ENCODE measurements around the gene CAPN12. TPM values are rescaled to one million over a fixed set of nuclear protein-coding genes. Genes with fewer than 3 reads are reported as not detected.
"Not testable (repeated sequence)": the region's sequence is repeated elsewhere in the genome, so short reads cannot be mapped to it uniquely, and the experiment has no call there.

CAPN12 gene
- total and polyA plus RNA-seq, 12 donors = 0.39 to 23.1 (median 3.7) TPM; not detected in 1

GRCh38 chr19:38790507-38791403 is 46.5 kb upstream of the CAPN12 start:
- H3K36me3 ChIP-seq (replicated peaks in 1 of 2); H3K27me3 ChIP-seq; H3K4me1 ChIP-seq (replicated peaks in 1 of 2); intact Hi-C loops (cut with DNase I); H3K9me3 ChIP-seq (replicated peaks in 1 of 3); H3K27ac ChIP-seq; DNase-seq: not testable (repeated sequence)
- H3K4me3 ChIP-seq = peak overlapping the region in 1 of 4 donors; percentile 26
- 63 to 72% (median 67%) methylated on average over 8 to 22 of the region's 49 CpGs for WGBS, 4 donors

GRCh38 chr19:38788478-38789243 is 44.4 kb upstream of the CAPN12 start, which contains the start of gene LGALS7B:
TSS of gene LGALS7B (plus strand) at chr19:38789200. CDS start at chr19:38789227, 27 bp downstream.
- WGBS, 4 donors = 79 to 89% (median 85%) methylated on average over 5 to 13 of the region's 17 CpGs
- Histone ChIP-seq H3K4me3 (no peak within 1 kb of the TSS), H3K27me3 (no peaks in the 10 kb centered on the region), H3K9me3 (replicated peaks in 1 of 3) (no peaks in the 10 kb centered on the region), H3K36me3 (replicated peaks in 1 of 2) (no peaks in the 10 kb centered on the region), H3K4me1 (replicated peaks in 1 of 2) (no peaks in the 10 kb centered on the region), H3K27ac (no peak within 1 kb of the TSS)
- DNase-seq = no peak
- TF ChIP-seq POLR2A (IDR thresholded peaks at IDR 0.05) = no peak
- no peak for TF ChIP-seq CTCF (IDR thresholded peaks at IDR 0.05)
- intact Hi-C loops (cut with DNase I) = no loop called here

- Histone ChIP-seq H3K27ac (no peak overlapping the region), H3K4me3 (no peak overlapping the region), H3K36me3 (replicated peaks in 1 of 2) (no peaks in the 10 kb centered on the region), H3K9me3 (replicated peaks in 1 of 3) (no peaks in the 10 kb centered on the region), H3K4me1 (replicated peaks in 1 of 2) (no peaks in the 10 kb centered on the region), H3K27me3 (no peaks in the 10 kb centered on the region)
- no peak for DNase-seq
- intact Hi-C loops (cut with DNase I) = no loop called here
- WGBS, 4 donors = 80 to 87% (median 82%) methylated on average over 11 of the region's 11 CpGs
- TF ChIP-seq CTCF (IDR thresholded peaks at IDR 0.05) (no peak), POLR2A (IDR thresholded peaks at IDR 0.05) (no peak)
These were observed 42.4 kb upstream of the CAPN12 start for GRCh38 chr19:38786572-38787265.

GRCh38 chr19:38786061-38786460 is 41.8 kb upstream of the CAPN12 start:
- H3K9me3 ChIP-seq (replicated peaks in 1 of 3); H3K36me3 ChIP-seq (replicated peaks in 1 of 2); H3K4me1 ChIP-seq (replicated peaks in 1 of 2); H3K27me3 ChIP-seq; H3K4me3 ChIP-seq; H3K27ac ChIP-seq; intact Hi-C loops (cut with DNase I): not testable (repeated sequence)
- peak in 3 of 7 donors; percentile 31 to 67 (median 44) for DNase-seq
- WGBS, 4 donors = 69 to 82% (median 80%) methylated on average over 3 of the region's 3 CpGs
